ENCODE measurements around the gene FBXL22. TPM values are rescaled to one million over a fixed set of nuclear protein-coding genes. Genes with fewer than 3 reads are reported as not detected.

The FBXL22 gene
- total RNA-seq, 1 experiment from 2014 or later, result 2.0 TPM

- Histone ChIP-seq H3K4me1 (ENCODE audit: insufficient read depth, low read length) (no peaks in the 10 kb centered on the region), H3K27ac (ENCODE audit: low read length) (no peak overlapping the region), H3K9ac (ENCODE audit: low read length) (no peak overlapping the region), H2AFZ (ENCODE audit: low read length) (no peak overlapping the region), H3K4me2 (ENCODE audit: low read length) (no peak overlapping the region), H3K9me3 (ENCODE audit: low read length) (no peaks in the 10 kb centered on the region), H3K4me3 (ENCODE audit: low read length) (no peak overlapping the region), H3K9me2 (replicated peaks; ENCODE audit: low read length) (no peaks in the 10 kb centered on the region), H3K27me3 (ENCODE audit: low read length) (no peaks in the 10 kb centered on the region), H3K79me2 (ENCODE audit: low read length) (no peaks in the 10 kb centered on the region; the same call in 1 of the 2 replicates), H3K36me3 (ENCODE audit: low read depth, low read length) (peaks cover 24% of the 10 kb centered on the region), H3F3A (ENCODE audit: low read length, unreplicated experiment) (no peaks in the 10 kb centered on the region), H4K20me1 (ENCODE audit: low read length) (no peaks in the 10 kb centered on the region)
- POLR2A ChIA-PET (ENCODE audit: unreplicated experiment), result no interaction called here
- DNase-seq, result no peak
- no peak for ATAC-seq
- intact Hi-C loops (cut with micrococcal nuclease), result no loop called here
- TF ChIP-seq EZH2phosphoT487 (IDR thresholded peaks at IDR 0.05; ENCODE audit: borderline replicate concordance, low read length), result no peak
- no peak for TF ChIP-seq EZH2 (IDR thresholded peaks at IDR 0.05; ENCODE audit: low read length, unreplicated experiment)
- TF ChIP-seq, protein P1, sequence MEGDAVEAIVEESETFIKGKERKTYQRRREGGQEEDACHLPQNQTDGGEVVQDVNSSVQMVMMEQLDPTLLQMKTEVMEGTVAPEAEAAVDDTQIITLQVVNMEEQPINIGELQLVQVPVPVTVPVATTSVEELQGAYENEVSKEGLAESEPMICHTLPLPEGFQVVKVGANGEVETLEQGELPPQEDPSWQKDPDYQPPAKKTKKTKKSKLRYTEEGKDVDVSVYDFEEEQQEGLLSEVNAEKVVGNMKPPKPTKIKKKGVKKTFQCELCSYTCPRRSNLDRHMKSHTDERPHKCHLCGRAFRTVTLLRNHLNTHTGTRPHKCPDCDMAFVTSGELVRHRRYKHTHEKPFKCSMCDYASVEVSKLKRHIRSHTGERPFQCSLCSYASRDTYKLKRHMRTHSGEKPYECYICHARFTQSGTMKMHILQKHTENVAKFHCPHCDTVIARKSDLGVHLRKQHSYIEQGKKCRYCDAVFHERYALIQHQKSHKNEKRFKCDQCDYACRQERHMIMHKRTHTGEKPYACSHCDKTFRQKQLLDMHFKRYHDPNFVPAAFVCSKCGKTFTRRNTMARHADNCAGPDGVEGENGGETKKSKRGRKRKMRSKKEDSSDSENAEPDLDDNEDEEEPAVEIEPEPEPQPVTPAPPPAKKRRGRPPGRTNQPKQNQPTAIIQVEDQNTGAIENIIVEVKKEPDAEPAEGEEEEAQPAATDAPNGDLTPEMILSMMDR (conservative IDR thresholded peaks at IDR 0.05; ENCODE audit: low read depth, low read length), result no peak
- CTCF ChIA-PET, result no interaction called here
- BruUV-seq (replicated peaks), result no TSS peak
Observed at GRCh38 chr15:63593705-63594671, 3.2 kb upstream of the FBXL22 start.

GRCh38 chr15:63595065-63595464 is 2.1 kb upstream of the FBXL22 start:
- no peak overlapping the region for H3K27ac ChIP-seq (ENCODE audit: low read length)
- peaks cover 17% of the 10 kb centered on the region for H3K36me3 ChIP-seq (ENCODE audit: low read depth, low read length)
- no peaks in the 10 kb centered on the region for H4K20me1 ChIP-seq (ENCODE audit: low read length)
- no peaks in the 10 kb centered on the region for H3K9me3 ChIP-seq (ENCODE audit: low read length)
- H2AFZ ChIP-seq (ENCODE audit: low read length), result no peak overlapping the region
- TF ChIP-seq, protein P1 (conservative IDR thresholded peaks at IDR 0.05; ENCODE audit: low read depth, low read length), result no peak
- TF ChIP-seq EZH2phosphoT487 (IDR thresholded peaks at IDR 0.05; ENCODE audit: borderline replicate concordance, low read length) (no peak), EZH2 (IDR thresholded peaks at IDR 0.05; ENCODE audit: low read length, unreplicated experiment) (no peak)
- intact Hi-C loops (cut with micrococcal nuclease), result loop anchor here (5.0 kb wide), 2 partner anchors 193 to 308 kb away; no protein-coding TSS in a partner anchor
- H3K9me2 ChIP-seq (replicated peaks; ENCODE audit: low read length), result no peaks in the 10 kb centered on the region
- H3K27me3 ChIP-seq (ENCODE audit: low read length), result no peaks in the 10 kb centered on the region
- CTCF ChIA-PET, result no interaction called here
- DNase-seq (no peak), ATAC-seq (no peak)
- no peak overlapping the region for H3K9ac ChIP-seq (ENCODE audit: low read length)
- H3K4me3 ChIP-seq (ENCODE audit: low read length), result no peak overlapping the region
- no peaks in the 10 kb centered on the region for H3F3A ChIP-seq (ENCODE audit: low read length, unreplicated experiment)
- H3K4me1 ChIP-seq (ENCODE audit: insufficient read depth, low read length), result peaks cover 5% of the 10 kb centered on the region; the same call in 1 of the 2 replicates
- POLR2A ChIA-PET (ENCODE audit: unreplicated experiment), result no interaction called here
- H3K79me2 ChIP-seq (ENCODE audit: low read length), result peaks cover 2% of the 10 kb centered on the region
- no peak overlapping the region for H3K4me2 ChIP-seq (ENCODE audit: low read length)
- no TSS peak for BruUV-seq (replicated peaks)

GRCh38 chr15:63595688-63596087 is 1.5 kb upstream of the FBXL22 start:
- no peak overlapping the region for H2AFZ ChIP-seq (ENCODE audit: low read length)
- no peak overlapping the region for H3K9ac ChIP-seq (ENCODE audit: low read length)
- ChIA-PET POLR2A (ENCODE audit: unreplicated experiment) (no interaction called here), CTCF (no interaction called here)
- no peaks in the 10 kb centered on the region for H4K20me1 ChIP-seq (ENCODE audit: low read length)
- TF ChIP-seq EZH2phosphoT487 (IDR thresholded peaks at IDR 0.05; ENCODE audit: borderline replicate concordance, low read length) (no peak), EZH2 (IDR thresholded peaks at IDR 0.05; ENCODE audit: low read length, unreplicated experiment) (no peak)
- TF ChIP-seq, protein P1 (conservative IDR thresholded peaks at IDR 0.05; ENCODE audit: low read depth, low read length), result no peak
- DNase-seq (no peak), ATAC-seq (no peak)
- peaks cover 6% of the 10 kb centered on the region for H3K79me2 ChIP-seq (ENCODE audit: low read length)
- intact Hi-C loops (cut with micrococcal nuclease), result loop anchor here (5.0 kb wide), 2 partner anchors 193 to 308 kb away; no protein-coding TSS in a partner anchor
- no peak overlapping the region for H3K4me3 ChIP-seq (ENCODE audit: low read length)
- H3K27me3 ChIP-seq (ENCODE audit: low read length), result no peaks in the 10 kb centered on the region
- H3F3A ChIP-seq (ENCODE audit: low read length, unreplicated experiment), result no peaks in the 10 kb centered on the region
- no TSS peak for BruUV-seq (replicated peaks)
- H3K36me3 ChIP-seq (ENCODE audit: low read depth, low read length), result peaks cover 17% of the 10 kb centered on the region
- H3K9me2 ChIP-seq (replicated peaks; ENCODE audit: low read length), result no peaks in the 10 kb centered on the region
- H3K27ac ChIP-seq (ENCODE audit: low read length), result no peak overlapping the region
- no peaks in the 10 kb centered on the region for H3K9me3 ChIP-seq (ENCODE audit: low read length)
- peaks cover 7% of the 10 kb centered on the region; the same call in 1 of the 2 replicates for H3K4me1 ChIP-seq (ENCODE audit: insufficient read depth, low read length)
- no peak overlapping the region for H3K4me2 ChIP-seq (ENCODE audit: low read length)

All from PC-3 (cell line).